CD8-positive, alpha-beta memory T cell (primary cell): Measurements from ENCODE around the gene NT5M. TPM values are rescaled to one million over a fixed set of nuclear protein-coding genes. Genes with fewer than 3 reads are reported as not detected.
A peak's percentile ranks its signal among the peaks of the same experiment; 100 is the strongest.

Experiments
- CTCF ChIA-PET: fragments of 350-600 bp; sonication (Branson Sonifier 250); formaldehyde crosslinking; loops from one replicate; lab custom pipeline; 2021; ENCODE audit warnings: antibody characterized with exemption; lab: Charles Lee
- POLR2A ChIA-PET: fragments of 350-600 bp; sonication (Branson Sonifier 250); formaldehyde crosslinking; loops from one replicate; lab custom pipeline; 2021; ENCODE audit warnings: antibody characterized with exemption; lab: Charles Lee
- DNase-seq, 5 donors: peaks; one replicate each; pipeline versions ENCODE4 v3.0.0 to v3.0.0-alpha.2; 2020 to 2022; ENCODE audit warnings: mixed read lengths in 1 of 5
- H3K27ac ChIP-seq: one replicate; pipeline ENCODE4 v1.7.0; 2013; ENCODE audit warnings: low read depth, mild to moderate bottlenecking, low read length, moderate library complexity
- H3K27me3 ChIP-seq: 2 replicates; pipeline ENCODE4 v1.7.0; 2013; ENCODE audit warnings: low read length, mild to moderate bottlenecking; ENCODE audit not compliant: insufficient read depth, poor library complexity, severe bottlenecking
- H3K36me3 ChIP-seq: 2 replicates; pipeline ENCODE4 v1.7.0; 2013; ENCODE audit warnings: mild to moderate bottlenecking, low read length, moderate library complexity; ENCODE audit not compliant: insufficient read depth
- H3K4me1 ChIP-seq: 2 replicates; pipeline ENCODE4 v1.7.0; 2013; ENCODE audit warnings: mild to moderate bottlenecking, low read length, moderate library complexity; ENCODE audit not compliant: insufficient read depth
- H3K4me3 ChIP-seq: 2 replicates; pipeline ENCODE4 v1.7.0; 2013; ENCODE audit warnings: mild to moderate bottlenecking, low read length
- H3K9me3 ChIP-seq: 2 replicates; pipeline ENCODE4 v1.7.0; 2013; ENCODE audit warnings: mild to moderate bottlenecking, low read length
- H3K27ac Mint-ChIP-seq, 8 donors: one replicate each; pipeline ENCODE4 v1.8.0; 2020 to 2021; ENCODE audit warnings: mixed read lengths in 8 of 8, mild to moderate bottlenecking in 6 of 8, inconsistent platforms in 3 of 8, moderate library complexity in 3 of 8
- H3K27me3 Mint-ChIP-seq, 2 donors: one replicate each; pipeline ENCODE4 v1.8.0; 2020 to 2021; ENCODE audit warnings: mixed read lengths in 2 of 2, mild to moderate bottlenecking in 1 of 2, moderate library complexity in 1 of 2
- H3K36me3 Mint-ChIP-seq, 3 donors: one replicate each; pipeline ENCODE4 v1.8.0; 2020 to 2021; ENCODE audit warnings: mixed read lengths in 3 of 3, inconsistent platforms in 1 of 3, mild to moderate bottlenecking in 1 of 3
- H3K4me1 Mint-ChIP-seq, 3 donors: one replicate each; pipeline ENCODE4 v1.8.0; 2020 to 2021; ENCODE audit warnings: mixed read lengths in 3 of 3, inconsistent platforms in 1 of 3, mild to moderate bottlenecking in 1 of 3
- H3K4me3 Mint-ChIP-seq, 7 donors: one replicate each; pipeline ENCODE4 v1.8.0; 2020 to 2021; ENCODE audit warnings: mixed read lengths in 7 of 7, mild to moderate bottlenecking in 6 of 7, moderate library complexity in 4 of 7, inconsistent platforms in 2 of 7
- H3K9me3 Mint-ChIP-seq, 5 donors: one replicate each; pipeline ENCODE4 v1.8.0; 2020 to 2022; ENCODE audit warnings: mixed read lengths in 5 of 5, mild to moderate bottlenecking in 3 of 5, moderate library complexity in 2 of 5, inconsistent platforms in 1 of 5
- polyA plus RNA-seq: library from polyadenylated mRNA; unstranded; fragments of 300-500 nt; fragmentation: Illumina TruSeq; gene quantifications from one replicate; pipeline ENCODE4 v1.2.3, GENCODE V29; 2021
- total RNA-seq, 2 experiments: library from RNA; stranded (reverse); gene quantifications; one replicate each; pipeline ENCODE4 v1.2.3, GENCODE V29; 2021

Gene NT5M
- total and polyA plus RNA-seq, 3 experiments from 2014 or later = 3.0 to 6.6 (median 5.4) TPM

DNA sequence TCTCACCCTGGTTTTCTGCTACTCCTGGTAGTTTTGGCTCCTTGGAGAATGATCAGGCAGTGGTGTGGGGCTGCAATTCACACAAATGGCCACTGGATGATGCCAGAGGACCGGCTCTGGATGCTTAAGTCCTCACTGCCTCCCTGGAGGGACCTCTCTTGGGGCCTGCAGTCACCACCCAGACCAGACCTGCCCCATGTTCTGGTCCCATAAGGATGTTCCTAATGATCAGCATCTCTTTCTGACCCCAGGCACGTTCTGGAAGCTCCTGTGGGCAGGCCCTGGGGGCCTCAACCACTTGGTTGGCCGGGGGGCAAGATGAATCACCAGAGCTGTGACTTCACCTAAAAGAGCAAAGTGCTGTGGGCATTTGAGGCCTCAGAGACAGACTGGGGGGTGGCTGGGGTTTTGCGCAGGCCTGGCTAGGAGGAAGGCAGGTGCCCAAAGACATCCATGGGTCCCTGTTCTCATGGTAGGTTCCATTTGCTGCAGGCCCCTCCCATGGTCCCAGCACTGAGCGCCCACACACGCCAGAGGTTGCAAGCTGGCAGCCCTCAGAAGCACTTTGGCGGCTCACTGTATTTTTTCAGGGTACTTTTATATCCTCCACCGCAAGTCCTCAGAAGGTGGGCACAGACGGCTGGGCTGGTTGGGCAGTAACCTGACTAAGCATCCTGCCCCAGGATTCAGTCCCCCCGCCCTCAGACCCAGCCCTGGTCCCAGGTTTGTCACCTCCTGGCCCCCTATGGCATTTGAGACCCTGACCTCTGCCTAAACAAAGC lies 53.2 kb downstream of the NT5M start:
- Histone ChIP-seq H3K27ac (no peak overlapping the region), H3K9me3 (no peaks in the 10 kb centered on the region), H3K36me3 (no peaks in the 10 kb centered on the region), H3K4me1 (no peaks in the 10 kb centered on the region), H3K4me3 (no peak overlapping the region), H3K27me3 (no peaks in the 10 kb centered on the region)
- peak; percentile 38 to 76 (median 59) for DNase-seq
- ChIA-PET POLR2A (no interaction called here), CTCF (interaction anchor here (0.8 to 5.7 kb wide), 15 partner anchors 10 to 286 kb away, joined by 3 to 64 read pairs (median 5); partner anchors contain the start of gene RASD1)
- Mint-ChIP-seq H3K27ac (peak overlapping the region in 1 of 8 donors; percentile 12), H3K27me3 (peaks cover 0 to 5% of the 10 kb centered on the region in 2 donors), H3K4me1 (peaks cover 5 to 6% (median 5%) of the 10 kb centered on the region in 3 donors), H3K36me3 (no peaks in the 10 kb centered on the region), H3K4me3 (no peak overlapping the region), H3K9me3 (peaks cover 0 to 14% (median 0%) of the 10 kb centered on the region in 5 donors)

- peaks cover 0 to 14% (median 0%) of the 10 kb centered on the region in 5 donors for H3K9me3 Mint-ChIP-seq
- POLR2A ChIA-PET = no interaction called here
- H3K4me1 Mint-ChIP-seq = peaks cover 5 to 6% (median 5%) of the 10 kb centered on the region in 3 donors
Observed at GRCh38 chr17:17356931-17357270, 53.7 kb downstream of the NT5M start.

GRCh38 chr17:17358060-17358751 lies 55.0 kb downstream of the NT5M start:
- Histone ChIP-seq H3K27ac (no peak overlapping the region), H3K9me3 (no peaks in the 10 kb centered on the region), H3K4me1 (peaks cover 3% of the 10 kb centered on the region), H3K27me3 (no peaks in the 10 kb centered on the region), H3K4me3 (no peak overlapping the region), H3K36me3 (no peaks in the 10 kb centered on the region)
- Mint-ChIP-seq H3K36me3 (no peaks in the 10 kb centered on the region), H3K9me3 (peaks cover 0 to 14% (median 0%) of the 10 kb centered on the region in 5 donors), H3K4me1 (peaks cover 7 to 8% (median 8%) of the 10 kb centered on the region in 3 donors), H3K4me3 (no peak overlapping the region), H3K27ac (peak overlapping the region in 1 of 8 donors; percentile 74), H3K27me3 (peaks cover 0 to 5% of the 10 kb centered on the region in 2 donors)
- DNase-seq = no peak
- POLR2A ChIA-PET = no interaction called here
- CTCF ChIA-PET = interaction anchor here (1.3 to 1.9 kb wide), 3 partner anchors 13 to 283 kb away, joined by 3 to 5 read pairs (median 4); no protein-coding TSS in a partner anchor

More at GRCh38 chr17:17356931-17357270, 53.7 kb downstream of the NT5M start:
- H3K36me3 Mint-ChIP-seq = no peaks in the 10 kb centered on the region
- no peak for DNase-seq
- no peak overlapping the region for H3K27ac ChIP-seq
- H3K27me3 Mint-ChIP-seq = peaks cover 0 to 5% of the 10 kb centered on the region in 2 donors
- no peak overlapping the region for H3K4me3 ChIP-seq
- H3K27ac Mint-ChIP-seq = peak overlapping the region in 1 of 8 donors; percentile 87
- CTCF ChIA-PET = interaction anchor here (0.8 to 5.7 kb wide), 7 partner anchors 84 to 285 kb away, joined by 4 to 64 read pairs (median 5); partner anchors contain the start of gene RASD1
- no peaks in the 10 kb centered on the region for H3K27me3 ChIP-seq
- no peaks in the 10 kb centered on the region for H3K4me1 ChIP-seq
- H3K9me3 ChIP-seq = no peaks in the 10 kb centered on the region
- H3K4me3 Mint-ChIP-seq = no peak overlapping the region
- H3K36me3 ChIP-seq = no peaks in the 10 kb centered on the region

- DNase-seq = no peak
- no peak overlapping the region for H3K4me3 Mint-ChIP-seq
- ChIA-PET POLR2A (no interaction called here), CTCF (interaction anchor here (1.3 to 1.9 kb wide), 3 partner anchors 13 to 282 kb away, joined by 3 to 5 read pairs (median 4); no protein-coding TSS in a partner anchor)
- Histone ChIP-seq H3K9me3 (no peaks in the 10 kb centered on the region), H3K27me3 (no peaks in the 10 kb centered on the region), H3K36me3 (no peaks in the 10 kb centered on the region), H3K27ac (no peak overlapping the region), H3K4me1 (peaks cover 7% of the 10 kb centered on the region), H3K4me3 (no peak overlapping the region)
- no peaks in the 10 kb centered on the region for H3K36me3 Mint-ChIP-seq
- peaks cover 13 to 15% (median 15%) of the 10 kb centered on the region in 3 donors for H3K4me1 Mint-ChIP-seq
- peaks cover 0 to 5% of the 10 kb centered on the region in 2 donors for H3K27me3 Mint-ChIP-seq
- peaks cover 0 to 14% (median 0%) of the 10 kb centered on the region in 5 donors for H3K9me3 Mint-ChIP-seq
- peak overlapping the region in 2 of 8 donors; percentile 2 to 4 for H3K27ac Mint-ChIP-seq
Observed at GRCh38 chr17:17358866-17359265, 55.7 kb downstream of the NT5M start.

GRCh38 chr17:17359271-17359670 lies 56.1 kb downstream of the NT5M start:
- Mint-ChIP-seq H3K4me3 (no peak overlapping the region), H3K36me3 (no peaks in the 10 kb centered on the region), H3K4me1 (peaks cover 16% of the 10 kb centered on the region in 3 donors), H3K9me3 (peaks cover 0 to 14% (median 0%) of the 10 kb centered on the region in 5 donors), H3K27ac (no peak overlapping the region), H3K27me3 (peaks cover 0 to 5% of the 10 kb centered on the region in 2 donors)
- peaks cover 11% of the 10 kb centered on the region for H3K4me1 ChIP-seq
- H3K27me3 ChIP-seq = no peaks in the 10 kb centered on the region
- no peaks in the 10 kb centered on the region for H3K36me3 ChIP-seq
- no peak overlapping the region for H3K4me3 ChIP-seq
- ChIA-PET POLR2A (no interaction called here), CTCF (interaction anchor here (1.3 to 1.9 kb wide), 2 partner anchors 12 to 282 kb away, joined by 3 to 5 read pairs; no protein-coding TSS in a partner anchor)
- no peak overlapping the region for H3K27ac ChIP-seq
- DNase-seq = no peak
- no peaks in the 10 kb centered on the region for H3K9me3 ChIP-seq

- no peak overlapping the region for H3K27ac Mint-ChIP-seq
- ChIA-PET CTCF (interaction anchor here (0.7 to 1.9 kb wide), 3 partner anchors 11 to 280 kb away, joined by 3 to 5 read pairs (median 3); no protein-coding TSS in a partner anchor), POLR2A (no interaction called here)
- H3K36me3 Mint-ChIP-seq = no peaks in the 10 kb centered on the region
- no peak for DNase-seq
- H3K4me3 ChIP-seq = no peak overlapping the region
- H3K27ac ChIP-seq = no peak overlapping the region
- H3K4me1 Mint-ChIP-seq = peaks cover 16% of the 10 kb centered on the region in 3 donors
- no peaks in the 10 kb centered on the region for H3K9me3 ChIP-seq
- H3K27me3 ChIP-seq = no peaks in the 10 kb centered on the region
- H3K36me3 ChIP-seq = no peaks in the 10 kb centered on the region
- peaks cover 0 to 14% (median 0%) of the 10 kb centered on the region in 5 donors for H3K9me3 Mint-ChIP-seq
- peaks cover 0 to 5% of the 10 kb centered on the region in 2 donors for H3K27me3 Mint-ChIP-seq
- peaks cover 15% of the 10 kb centered on the region for H3K4me1 ChIP-seq
- H3K4me3 Mint-ChIP-seq = no peak overlapping the region
Observed at GRCh38 chr17:17360087-17360730, 57.0 kb downstream of the NT5M start.

- H3K4me1 ChIP-seq = peaks cover 15% of the 10 kb centered on the region
- ChIA-PET CTCF (no interaction called here), POLR2A (no interaction called here)
- Mint-ChIP-seq H3K36me3 (peaks cover 0 to 8% (median 2%) of the 10 kb centered on the region in 3 donors), H3K4me3 (no peak overlapping the region), H3K27ac (peak overlapping the region in 1 of 8 donors; percentile 40), H3K27me3 (peaks cover 2 to 7% of the 10 kb centered on the region in 2 donors), H3K9me3 (peaks cover 0 to 14% (median 0%) of the 10 kb centered on the region in 5 donors), H3K4me1 (peaks cover 11 to 13% (median 11%) of the 10 kb centered on the region in 3 donors)
- H3K4me3 ChIP-seq = no peak overlapping the region
- no peaks in the 10 kb centered on the region for H3K36me3 ChIP-seq
- H3K27me3 ChIP-seq = peaks cover under 1% of the 10 kb centered on the region
- H3K27ac ChIP-seq = no peak overlapping the region
- H3K9me3 ChIP-seq = no peaks in the 10 kb centered on the region
- no peak for DNase-seq
Observed at GRCh38 chr17:17361543-17361866, 58.3 kb downstream of the NT5M start.
